ENCODE results near the gene DPAGT1.
"Not testable (repeated sequence)": the region's sequence is repeated elsewhere in the genome, so short reads cannot be mapped to it uniquely, and the experiment has no call there.

Gene DPAGT1

DNA sequence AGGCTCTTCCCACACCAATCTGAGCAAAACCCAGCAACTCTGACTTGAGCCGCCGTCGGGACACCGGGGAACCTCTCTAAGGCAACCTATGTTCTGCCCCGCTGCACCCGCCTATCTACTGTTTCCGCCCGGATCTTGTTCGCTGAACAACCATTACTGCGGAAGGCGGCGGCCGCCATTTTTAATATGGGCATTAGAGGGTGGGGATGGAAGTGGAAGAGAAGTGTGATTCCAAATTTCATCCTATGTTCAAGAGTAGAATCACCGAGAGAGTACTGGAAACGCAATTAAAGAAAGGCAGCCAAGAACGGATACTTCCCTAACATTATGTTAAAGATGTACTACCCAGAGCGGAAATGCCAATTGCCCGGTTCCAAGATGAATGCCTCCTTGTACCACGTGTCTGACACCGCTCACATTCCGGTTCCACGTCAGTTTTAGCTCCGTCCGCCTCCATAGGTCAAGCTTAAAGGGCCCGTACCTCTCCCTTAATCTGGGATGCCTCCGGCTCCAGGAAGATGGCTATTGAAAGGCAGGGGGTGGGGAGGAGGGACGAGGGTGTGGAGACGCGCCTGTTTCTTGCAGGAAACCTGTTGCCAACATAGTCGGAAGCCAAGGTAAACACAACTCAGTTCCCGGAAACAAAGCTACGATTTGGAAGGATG is at the start of gene DPAGT1:
DPAGT1 (minus strand) TSS at position 95 of the 665 bp plus-strand sequence. CDS start 198 bp downstream, outside the sequence.
- Mint-ChIP-seq H3K36me3 (peaks cover 50% of the 10 kb centered on the region), H3K4me1 (peaks cover 36% of the 10 kb centered on the region), H3K27ac (peak within 1 kb of the TSS; percentile 97), H3K4me3 (peak within 1 kb of the TSS; percentile 88), H3K9me3 (no peaks in the 10 kb centered on the region)
- peak; percentile 70 to 92 for DNase-seq (ENCODE audit: low spot score in 2 of 2)
- ATAC-seq, result peak; percentile 90

- no peaks in the 10 kb centered on the region for H3K9me3 Mint-ChIP-seq
- peaks cover 20% of the 10 kb centered on the region for H3K4me1 Mint-ChIP-seq
- H3K36me3 Mint-ChIP-seq, result no peaks in the 10 kb centered on the region
- DNase-seq (ENCODE audit: low spot score in 2 of 2), result no peak
- peak overlapping the region; percentile 59 for H3K4me3 Mint-ChIP-seq
- no peak overlapping the region for H3K27ac Mint-ChIP-seq
- no peak for ATAC-seq
Observed at GRCh38 chr11:119149786-119150275, 48.2 kb upstream of the DPAGT1 start.

GRCh38 chr11:119149018-119149785 is 47.5 kb upstream of the DPAGT1 start, which contains the start of gene ABCG4:
TSS of gene ABCG4 (plus strand) at chr11:119149052. CDS start at chr11:119149966, 914 bp downstream.
- Mint-ChIP-seq H3K36me3 (no peaks in the 10 kb centered on the region), H3K27ac (no peak within 1 kb of the TSS), H3K9me3 (no peaks in the 10 kb centered on the region), H3K4me3 (peak within 1 kb of the TSS; percentile 59), H3K4me1 (peaks cover 20% of the 10 kb centered on the region)
- DNase-seq (ENCODE audit: low spot score in 2 of 2) (peak in 1 of 2 donors; percentile 61), ATAC-seq (peak; percentile 60)

DNA sequence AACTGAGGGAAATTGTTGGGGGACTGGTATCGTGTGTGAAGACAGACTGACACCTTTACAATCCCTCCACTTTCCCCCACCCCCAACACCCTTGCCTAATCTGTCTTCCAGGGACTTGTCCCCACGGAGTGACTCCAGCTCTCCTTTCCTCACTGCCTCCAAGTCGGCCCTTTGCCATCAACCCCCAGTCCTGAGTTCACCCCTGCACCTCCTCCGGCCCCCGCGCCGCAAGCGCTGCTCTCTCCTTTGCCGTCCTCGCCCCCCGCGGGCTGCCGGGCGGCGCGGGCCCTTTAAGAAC is 47.0 kb upstream of the DPAGT1 start:
- H3K4me1 Mint-ChIP-seq, result peaks cover 20% of the 10 kb centered on the region

DNA sequence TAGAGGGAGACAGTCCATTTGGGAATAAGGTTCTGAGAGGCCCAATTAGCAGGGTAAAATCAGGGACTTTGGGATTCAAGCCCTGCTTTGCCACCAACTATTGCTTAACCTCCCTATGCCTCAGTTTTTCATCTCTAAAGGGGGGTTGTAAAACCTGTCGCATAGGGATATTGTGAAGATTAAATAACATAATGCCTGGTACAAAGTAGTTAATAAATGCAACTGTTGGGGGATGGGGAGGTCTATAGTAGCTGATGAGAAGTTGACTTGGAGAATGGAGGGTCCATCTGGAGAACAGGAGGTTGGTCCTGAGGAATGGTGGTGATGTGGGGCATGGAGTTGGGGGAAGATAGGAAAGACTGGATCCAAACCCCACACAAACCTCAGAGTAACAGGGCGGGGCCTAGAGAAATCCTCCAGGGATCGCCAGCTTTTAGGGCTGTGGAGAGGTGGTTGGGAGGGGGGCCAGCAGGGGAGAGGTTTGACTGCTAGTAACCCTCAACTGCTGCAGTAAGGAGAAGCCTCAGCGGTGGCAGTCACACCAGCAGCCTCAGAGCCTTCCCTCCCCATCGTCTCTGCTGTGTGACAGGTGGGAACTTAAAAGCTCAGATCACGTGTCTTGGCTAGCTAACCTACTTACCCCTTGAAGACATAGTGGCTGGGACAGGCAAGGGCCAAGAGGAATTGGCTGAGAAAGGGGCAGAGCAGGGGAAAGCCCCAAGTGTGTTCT is 46.1 kb upstream of the DPAGT1 start:
- H3K4me3 Mint-ChIP-seq, result peak overlapping the region; percentile 59
- ATAC-seq, result no peak
- H3K36me3 Mint-ChIP-seq, result no peaks in the 10 kb centered on the region
- H3K9me3 Mint-ChIP-seq, result no peaks in the 10 kb centered on the region
- no peak overlapping the region for H3K27ac Mint-ChIP-seq
- peaks cover 20% of the 10 kb centered on the region for H3K4me1 Mint-ChIP-seq
- no peak for DNase-seq (ENCODE audit: low spot score in 2 of 2)

More for the DNA sequence above, 47.0 kb upstream of the DPAGT1 start:
- DNase-seq (ENCODE audit: low spot score in 2 of 2) (no peak), ATAC-seq (no peak)
- Mint-ChIP-seq H3K36me3 (no peaks in the 10 kb centered on the region), H3K9me3 (no peaks in the 10 kb centered on the region), H3K4me3 (peak overlapping the region; percentile 59), H3K27ac (no peak overlapping the region)

DNA sequence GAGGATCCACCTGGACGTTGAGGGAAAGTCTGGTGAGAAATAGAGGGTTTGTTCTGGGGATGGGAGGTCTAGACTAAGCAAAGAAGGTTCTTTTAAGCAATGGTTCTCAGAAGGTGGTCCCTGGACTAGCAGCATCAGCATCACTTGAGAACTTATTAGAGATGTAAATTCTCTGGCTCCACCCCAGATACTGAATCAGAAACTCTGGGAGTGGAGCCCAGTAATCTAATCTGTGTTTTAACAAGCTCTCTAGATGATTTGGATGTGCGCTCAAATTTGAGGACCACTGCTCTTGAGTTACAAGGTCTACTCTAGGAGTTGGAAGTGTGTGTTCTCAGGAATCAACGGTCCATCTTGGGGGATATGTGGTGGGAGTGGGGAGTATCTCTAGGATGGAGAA is 43.9 kb upstream of the DPAGT1 start:
- no peak overlapping the region for H3K4me3 Mint-ChIP-seq
- ATAC-seq, result no peak
- H3K4me1 Mint-ChIP-seq, result peaks cover 20% of the 10 kb centered on the region
- no peak for DNase-seq (ENCODE audit: low spot score in 2 of 2)
- H3K27ac Mint-ChIP-seq, result no peak overlapping the region
- H3K9me3 Mint-ChIP-seq, result no peaks in the 10 kb centered on the region
- no peaks in the 10 kb centered on the region for H3K36me3 Mint-ChIP-seq

GRCh38 chr11:119144825-119145486 is 43.3 kb upstream of the DPAGT1 start:
- H3K36me3 Mint-ChIP-seq, result no peaks in the 10 kb centered on the region

GRCh38 chr11:119139276-119139675 is 37.6 kb upstream of the DPAGT1 start:
- not testable (repeated sequence) for H3K27ac Mint-ChIP-seq; H3K4me1 Mint-ChIP-seq; DNase-seq (ENCODE audit: low spot score in 2 of 2); H3K4me3 Mint-ChIP-seq; H3K9me3 Mint-ChIP-seq; H3K36me3 Mint-ChIP-seq; ATAC-seq

More at GRCh38 chr11:119144825-119145486, 43.3 kb upstream of the DPAGT1 start:
- Mint-ChIP-seq H3K27ac (no peak overlapping the region), H3K4me3 (no peak overlapping the region), H3K9me3 (no peaks in the 10 kb centered on the region), H3K4me1 (peaks cover 20% of the 10 kb centered on the region)
- DNase-seq (ENCODE audit: low spot score in 2 of 2) (no peak), ATAC-seq (peak; percentile 68)

GRCh38 chr11:119134389-119134978 is 32.8 kb upstream of the DPAGT1 start:
- no peak overlapping the region for H3K4me3 Mint-ChIP-seq
- no peaks in the 10 kb centered on the region for H3K9me3 Mint-ChIP-seq
- DNase-seq (ENCODE audit: low spot score in 2 of 2) (no peak), ATAC-seq (no peak)
- H3K27ac Mint-ChIP-seq, result peak overlapping the region; percentile 27
- H3K4me1 Mint-ChIP-seq, result no peaks in the 10 kb centered on the region
- H3K36me3 Mint-ChIP-seq, result peaks cover 56% of the 10 kb centered on the region

GRCh38 chr11:119130662-119131061 is 29.0 kb upstream of the DPAGT1 start:
- DNase-seq (ENCODE audit: low spot score in 2 of 2) (no peak), ATAC-seq (no peak)
- Mint-ChIP-seq H3K9me3 (no peaks in the 10 kb centered on the region), H3K36me3 (peaks cover 89% of the 10 kb centered on the region), H3K4me3 (no peak overlapping the region), H3K4me1 (peaks cover 6% of the 10 kb centered on the region), H3K27ac (peak overlapping the region; percentile 58)

- no peak for ATAC-seq
Observed at GRCh38 chr11:119126675-119127268, 25.1 kb upstream of the DPAGT1 start.

DNA sequence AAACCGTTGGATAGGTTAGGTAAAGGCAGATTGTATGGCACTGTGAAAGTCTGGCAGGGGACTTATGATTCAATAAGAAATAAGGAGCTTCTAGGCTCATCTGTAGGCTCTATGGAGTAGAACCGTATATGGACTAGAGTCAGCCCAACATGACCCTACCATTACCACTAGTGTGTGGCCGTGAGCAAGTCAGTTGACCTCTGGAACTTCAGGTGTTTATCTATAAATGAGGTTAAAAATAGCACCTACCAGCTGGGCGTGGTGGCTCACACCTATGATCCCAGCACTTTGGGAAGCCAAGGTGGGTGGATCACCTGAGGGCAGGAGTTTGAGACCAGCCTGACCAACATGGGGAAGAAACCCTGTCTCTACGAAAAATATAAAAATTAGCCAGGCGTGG is 24.2 kb upstream of the DPAGT1 start:
- no peak for DNase-seq (ENCODE audit: low spot score in 2 of 2)
- H3K4me3 Mint-ChIP-seq, result no peak overlapping the region
- no peak overlapping the region for H3K27ac Mint-ChIP-seq
- peaks cover 93% of the 10 kb centered on the region for H3K36me3 Mint-ChIP-seq
- no peak for ATAC-seq
- no peaks in the 10 kb centered on the region for H3K9me3 Mint-ChIP-seq
- H3K4me1 Mint-ChIP-seq, result peaks cover 28% of the 10 kb centered on the region

More at GRCh38 chr11:119126675-119127268, 25.1 kb upstream of the DPAGT1 start:
- Mint-ChIP-seq H3K4me3 (no peak overlapping the region), H3K9me3 (no peaks in the 10 kb centered on the region), H3K27ac (peak overlapping the region; percentile 71), H3K36me3 (peaks cover 93% of the 10 kb centered on the region), H3K4me1 (peaks cover 22% of the 10 kb centered on the region)
- DNase-seq (ENCODE audit: low spot score in 2 of 2), result no peak

GRCh38 chr11:119121811-119122124 is 20.1 kb upstream of the DPAGT1 start:
- DNase-seq (ENCODE audit: low spot score in 2 of 2) (no peak), ATAC-seq (peak; percentile 14)
- no peaks in the 10 kb centered on the region for H3K9me3 Mint-ChIP-seq
- H3K36me3 Mint-ChIP-seq, result peaks cover 54% of the 10 kb centered on the region
- H3K27ac Mint-ChIP-seq, result peak overlapping the region; percentile 94
- peak overlapping the region; percentile 88 for H3K4me3 Mint-ChIP-seq
- peaks cover 33% of the 10 kb centered on the region for H3K4me1 Mint-ChIP-seq

DNA sequence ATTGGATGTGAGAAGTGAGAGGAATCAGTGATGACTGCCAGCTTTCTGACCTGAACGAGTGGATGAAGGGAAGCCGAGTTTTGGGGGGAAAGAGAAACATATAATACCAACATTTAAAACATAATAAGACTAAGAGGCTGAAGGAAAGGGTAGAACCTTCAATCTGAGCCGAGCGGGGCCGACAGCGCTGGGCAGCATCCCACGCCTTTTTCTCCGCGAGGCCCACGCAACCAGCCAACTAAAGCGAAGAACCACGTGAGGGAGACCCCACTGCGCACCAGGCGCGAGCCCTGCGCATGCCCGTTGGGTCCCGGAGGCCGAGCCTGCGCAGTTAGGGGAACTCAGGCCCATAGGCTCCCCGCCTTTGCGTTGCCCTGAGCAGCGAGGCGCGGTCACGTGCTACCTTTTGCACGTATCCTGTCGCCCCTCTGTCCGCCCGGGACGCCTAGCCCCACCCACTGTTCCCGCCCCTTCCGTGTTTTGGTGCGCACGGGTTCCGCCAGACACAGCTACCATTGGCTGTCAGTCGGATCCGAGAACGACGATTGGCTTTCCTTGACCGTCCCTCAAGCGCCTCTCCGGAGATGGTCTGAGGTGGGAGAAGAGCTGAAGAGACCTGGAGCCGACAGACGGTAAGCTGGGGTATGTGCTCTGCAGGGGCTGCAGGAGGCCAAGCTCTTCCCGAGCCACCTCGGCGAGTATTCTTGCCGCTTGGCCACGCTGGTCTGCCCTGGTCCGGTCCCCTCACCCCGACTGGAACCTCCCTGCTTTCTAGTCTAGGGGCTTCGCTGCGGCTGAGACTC is 19.6 kb upstream of the DPAGT1 start, which contains the start of gene HINFP:
HINFP (plus strand) TSS at position 573 of the 803 bp plus-strand sequence. CDS start 5,365 bp downstream, outside the sequence.
- peak within 1 kb of the TSS; percentile 94 for H3K27ac Mint-ChIP-seq
- peak; percentile 93 to 99 for DNase-seq (ENCODE audit: low spot score in 2 of 2)
- H3K9me3 Mint-ChIP-seq, result no peaks in the 10 kb centered on the region
- peak within 1 kb of the TSS; percentile 88 for H3K4me3 Mint-ChIP-seq
- peaks cover 52% of the 10 kb centered on the region for H3K36me3 Mint-ChIP-seq
- ATAC-seq, result peak; percentile 98
- H3K4me1 Mint-ChIP-seq, result peaks cover 30% of the 10 kb centered on the region
